HCT116 (cell line): ENCODE data around the gene CCDC197. TPM values are rescaled to one million over a fixed set of nuclear protein-coding genes. Genes with fewer than 3 reads are reported as not detected.

Experiments used
- ATAC-seq: fragments of 200-7000 bp; cut with Tn5 transposase; 2 replicates; pipeline ENCODE4 v1.9.1; 2020; ENCODE audit warnings: mild to moderate bottlenecking, moderate library complexity
- BruUV-seq: library from RNA; stranded (reverse); fragments of 400-500 nt; replicated peaks from 2 replicates; lab custom pipeline; 2021; lab: Mats Ljungman, UMichigan
- CTCF ChIA-PET: fragments of 300-600 bp; sonication (Branson Sonifier 250); formaldehyde crosslinking; loops from one replicate; lab custom pipeline; 2021; ENCODE audit warnings: antibody characterized with exemption; lab: Charles Lee
- POLR2A ChIA-PET: fragments of 300-600, 350-600 bp; sonication (Branson Sonifier 250); formaldehyde crosslinking; loops from one replicate; lab custom pipeline; 2021; ENCODE audit warnings: antibody characterized with exemption; lab: Charles Lee
- RAD21 ChIA-PET, 2 experiments: fragments of 300-600 bp; sonication (Branson Sonifier 250); formaldehyde crosslinking; loops; one replicate each; lab custom pipeline; 2023; ENCODE audit warnings: low total read pairs in 2 of 2; ENCODE audit not compliant: uncharacterized antibody in 2 of 2, unreplicated experiment in 2 of 2, low non-redundant PET in 1 of 2; lab: Charles Lee
- DNase-seq: peaks from one replicate; pipeline ENCODE4 v3.0.0-alpha.2; 2010; ENCODE audit warnings: low read depth, low spot score
- H2AFZ ChIP-seq: fragments of 200-600 bp; shearing (Covaris generic), sonication (generic); 2 replicates; pipeline ENCODE4 v1.6.1; 2017; ENCODE audit warnings: low read depth, mixed run types, mixed read lengths, antibody characterized with exemption, low read length; ENCODE audit not compliant: poor library complexity, severe bottlenecking
- H3K27ac ChIP-seq: 2 replicates; pipeline ENCODE4 v1.5.1; 2012; ENCODE audit warnings: low read depth, low read length
- H3K27me3 ChIP-seq: fragments of 200-600 bp; sonication (generic); 2 replicates; pipeline ENCODE4 v1.6.1; 2016; ENCODE audit warnings: mixed run types, low read length, mixed read lengths; ENCODE audit not compliant: insufficient read depth
- H3K36me3 ChIP-seq, 2 experiments: fragments of 200-500 bp in 1 of 2; fragments of 200-600 bp in 1 of 2; sonication (Bioruptor generic) in 1 of 2; sonication (generic) in 1 of 2; 2 replicates each; pipeline versions ENCODE4 v1.5.1 to v1.6.1; 2014 to 2016; ENCODE audit warnings: low read length in 2 of 2, inconsistent platforms in 1 of 2, mixed read lengths in 1 of 2, mixed run types in 1 of 2; ENCODE audit not compliant: insufficient read depth in 2 of 2, control insufficient read depth in 1 of 2
- H3K4me1 ChIP-seq, 2 experiments: fragments of 200-600 bp in 1 of 2; sonication (generic) in 1 of 2; 2 replicates each; pipeline versions ENCODE4 v1.5.1 to v1.6.1; 2012 to 2017; ENCODE audit warnings: low read length in 2 of 2, inconsistent platforms in 1 of 2, mild to moderate bottlenecking in 1 of 2, mixed read lengths in 1 of 2, mixed run types in 1 of 2, moderate library complexity in 1 of 2; ENCODE audit not compliant: insufficient read depth in 2 of 2, control insufficient read depth in 1 of 2
- H3K4me2 ChIP-seq: fragments of 200-600 bp; sonication (generic); 2 replicates; pipeline ENCODE4 v1.6.1; 2017; ENCODE audit warnings: mixed run types, low read length, mixed read lengths
- H3K4me3 ChIP-seq, 2 experiments: fragments of 200-600 bp in 1 of 2; sonication (generic) in 1 of 2; replicated peaks in 1 of 2; 2 replicates each; pipeline ENCODE4 v1.5.1; 2011 to 2016; ENCODE audit warnings: low read length in 2 of 2, control low read depth in 1 of 2, low read depth in 1 of 2, mild to moderate bottlenecking in 1 of 2, mixed read lengths in 1 of 2, mixed run types in 1 of 2
- H3K79me2 ChIP-seq: fragments of 200-600 bp; sonication (generic); 2 replicates; pipeline ENCODE4 v1.6.1; 2017; ENCODE audit warnings: mild to moderate bottlenecking, mixed run types, low read length, moderate library complexity, mixed read lengths; ENCODE audit not compliant: insufficient read depth
- H3K9ac ChIP-seq: fragments of 200-600 bp; sonication (generic); 2 replicates; pipeline ENCODE4 v1.6.1; 2016; ENCODE audit warnings: low read length, mixed read lengths
- H3K9me2 ChIP-seq: fragments of 200-600 bp; sonication (generic), shearing (Covaris generic); 2 replicates; pipeline ENCODE4 v1.6.1; 2017; ENCODE audit warnings: mixed run types, mild to moderate bottlenecking, moderate library complexity; ENCODE audit not compliant: insufficient read depth
- H3K9me3 ChIP-seq, 2 experiments: fragments of 200-500 bp in 1 of 2; fragments of 200-600 bp in 1 of 2; sonication (Bioruptor generic) in 1 of 2; sonication (generic) in 1 of 2; 2 replicates each; pipeline ENCODE4 v1.6.1; 2014 to 2017; ENCODE audit warnings: low read length in 2 of 2, mixed read lengths in 2 of 2, inconsistent platforms in 1 of 2, low read depth in 1 of 2, mild to moderate bottlenecking in 1 of 2, mixed run types in 1 of 2, moderate library complexity in 1 of 2; ENCODE audit not compliant: control insufficient read depth in 1 of 2, insufficient read depth in 1 of 2
- H4K20me1 ChIP-seq: fragments of 200-600 bp; sonication (generic), shearing (Covaris generic); 2 replicates; pipeline ENCODE4 v1.6.1; 2017; ENCODE audit warnings: mixed run types, mild to moderate bottlenecking, moderate library complexity; ENCODE audit not compliant: insufficient read depth
- CBX3 ChIP-seq: IDR thresholded peaks from 2 replicates; pipeline ENCODE4 v1.6.1; 2012; ENCODE audit warnings: low read depth
- EGR1 ChIP-seq: IDR thresholded peaks from 2 replicates; pipeline ENCODE4 v1.6.1; 2012; ENCODE audit warnings: low read depth
- ELF1 ChIP-seq: IDR thresholded peaks from 2 replicates; pipeline ENCODE4 v1.6.1; 2012; ENCODE audit warnings: low read depth, borderline replicate concordance
- EZH2 ChIP-seq: fragments of 200-600 bp; sonication (generic); IDR thresholded peaks from 2 replicates; pipeline ENCODE4 v1.6.1; 2017; ENCODE audit warnings: antibody characterized with exemption, mixed run types
- EZH2phosphoT487 ChIP-seq: fragments of 200-600 bp; IDR thresholded peaks from 2 replicates; pipeline ENCODE4 v1.6.1; 2018; ENCODE audit warnings: antibody characterized with exemption, borderline replicate concordance
- FOSL1 ChIP-seq: IDR thresholded peaks from 2 replicates; pipeline ENCODE4 v1.6.1; 2012; ENCODE audit warnings: low read depth
- JUND ChIP-seq: IDR thresholded peaks from 2 replicates; pipeline ENCODE4 v1.6.1; 2012
- MAX ChIP-seq: IDR thresholded peaks from 2 replicates; pipeline ENCODE4 v1.6.1; 2012
- POLR2A ChIP-seq: IDR thresholded peaks from 2 replicates; pipeline ENCODE4 v1.7.0; 2011; ENCODE audit warnings: borderline replicate concordance; ENCODE audit not compliant: insufficient read depth, insufficient read length; ENCODE audit errors: extremely low read depth
- RAD21 ChIP-seq: IDR thresholded peaks from 2 replicates; pipeline ENCODE4 v1.6.1; 2012; ENCODE audit warnings: low read depth, mild to moderate bottlenecking
- SIN3A ChIP-seq: IDR thresholded peaks from 2 replicates; pipeline ENCODE4 v1.6.1; 2012; ENCODE audit warnings: low read depth
- SRF ChIP-seq: IDR thresholded peaks from 2 replicates; pipeline ENCODE4 v1.6.1; 2012; ENCODE audit warnings: low read depth
- TCF7L2 ChIP-seq: IDR thresholded peaks from 2 replicates; pipeline ENCODE4 v1.7.0; 2011; ENCODE audit warnings: borderline replicate concordance, inconsistent platforms; ENCODE audit not compliant: insufficient read depth, insufficient read length; ENCODE audit errors: extremely low read depth
- ZNF274 ChIP-seq: fragments of 200-500 bp; sonication (Bioruptor generic); IDR thresholded peaks from 2 replicates; pipeline ENCODE4 v1.6.1; 2014; ENCODE audit warnings: mild to moderate bottlenecking, low read depth, low read length, inconsistent platforms
- intact Hi-C: fragments of 100-400 bp; cut with micrococcal nuclease; formaldehyde crosslinking; loops from 2 replicates; pipeline ENCODE4 v1.10.0; 2022
- total RNA-seq: library from RNA; stranded (reverse); gene quantifications from one replicate; pipeline ENCODE4 v1.2.1, GENCODE V29; 2021; ENCODE audit not compliant: unreplicated experiment
- TF ChIP-seq, protein P1 (sequence below): IDR thresholded peaks from 2 replicates; pipeline ENCODE4 v1.6.1; 2012
- TF ChIP-seq, protein P2 (sequence below): IDR thresholded peaks from 2 replicates; pipeline ENCODE4 v1.6.1; 2011; ENCODE audit warnings: mild to moderate bottlenecking, low read length, moderate library complexity; ENCODE audit not compliant: insufficient replicate concordance; ENCODE audit errors: extremely low read depth

The CCDC197 gene
- total RNA-seq, 1 experiment from 2014 or later = not detected

GRCh38 chr14:93978735-93979134 is 18.4 kb upstream of the CCDC197 start:
- TF ChIP-seq SRF (no peak), EZH2phosphoT487 (no peak), ZNF274 (no peak), SIN3A (no peak), EGR1 (no peak), EZH2 (no peak), CBX3 (no peak), MAX (no peak), JUND (no peak), FOSL1 (no peak), TCF7L2 (no peak), ELF1 (no peak), POLR2A (no peak), RAD21 (no peak)
- TF ChIP-seq, protein P1, sequence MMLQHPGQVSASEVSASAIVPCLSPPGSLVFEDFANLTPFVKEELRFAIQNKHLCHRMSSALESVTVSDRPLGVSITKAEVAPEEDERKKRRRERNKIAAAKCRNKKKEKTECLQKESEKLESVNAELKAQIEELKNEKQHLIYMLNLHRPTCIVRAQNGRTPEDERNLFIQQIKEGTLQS = no peak
- TF ChIP-seq, protein P2, sequence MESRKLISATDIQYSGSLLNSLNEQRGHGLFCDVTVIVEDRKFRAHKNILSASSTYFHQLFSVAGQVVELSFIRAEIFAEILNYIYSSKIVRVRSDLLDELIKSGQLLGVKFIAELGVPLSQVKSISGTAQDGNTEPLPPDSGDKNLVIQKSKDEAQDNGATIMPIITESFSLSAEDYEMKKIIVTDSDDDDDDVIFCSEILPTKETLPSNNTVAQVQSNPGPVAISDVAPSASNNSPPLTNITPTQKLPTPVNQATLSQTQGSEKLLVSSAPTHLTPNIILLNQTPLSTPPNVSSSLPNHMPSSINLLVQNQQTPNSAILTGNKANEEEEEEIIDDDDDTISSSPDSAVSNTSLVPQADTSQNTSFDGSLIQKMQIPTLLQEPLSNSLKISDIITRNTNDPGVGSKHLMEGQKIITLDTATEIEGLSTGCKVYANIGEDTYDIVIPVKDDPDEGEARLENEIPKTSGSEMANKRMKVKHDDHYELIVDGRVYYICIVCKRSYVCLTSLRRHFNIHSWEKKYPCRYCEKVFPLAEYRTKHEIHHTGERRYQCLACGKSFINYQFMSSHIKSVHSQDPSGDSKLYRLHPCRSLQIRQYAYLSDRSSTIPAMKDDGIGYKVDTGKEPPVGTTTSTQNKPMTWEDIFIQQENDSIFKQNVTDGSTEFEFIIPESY = no peak
- TF ChIP-seq, all 23 proteins: peak for 0
- intact Hi-C loops = no loop called here
- Histone ChIP-seq H3K79me2 (no peaks in the 10 kb centered on the region), H3K27me3 (no peaks in the 10 kb centered on the region), H2AFZ (no peak overlapping the region), H3K9me3 (no peaks in the 10 kb centered on the region), H3K4me2 (no peak overlapping the region), H4K20me1 (no peaks in the 10 kb centered on the region), H3K27ac (no peak overlapping the region), H3K4me1 (no peaks in the 10 kb centered on the region), H3K36me3 (no peaks in the 10 kb centered on the region), H3K4me3 (no peak overlapping the region), H3K9me2 (no peaks in the 10 kb centered on the region), H3K9ac (no peak overlapping the region)
- POLR2A ChIA-PET = no interaction called here
- DNase-seq (no peak), ATAC-seq (no peak)
- BruUV-seq = no TSS peak
- CTCF ChIA-PET = no interaction called here
- RAD21 ChIA-PET = no interaction called here
